Embryonic facial prominence (tissue), 1 donor: ENCODE data around the gene CDCP1.
A peak's percentile ranks its signal among the peaks of the same experiment; 100 is the strongest.
"Not testable (repeated sequence)": the region's sequence is repeated elsewhere in the genome, so short reads cannot be mapped to it uniquely, and the experiment has no call there.

Experiments
- DNase-seq: peaks from one replicate; pipeline ENCODE4 v3.0.0-alpha.2; 2016; ENCODE audit errors: extremely low spot score

Gene CDCP1

GRCh38 chr3:45173776-45174175, 27.6 kb upstream of the CDCP1 start:
- DNase-seq: no peak

GRCh38 chr3:45171283-45171682, 25.1 kb upstream of the CDCP1 start:
- DNase-seq: no peak

GRCh38 chr3:45170096-45170495, 23.9 kb upstream of the CDCP1 start:
- no peak for DNase-seq

- DNase-seq: no peak
These were observed 23.1 kb upstream of the CDCP1 start for GRCh38 chr3:45169125-45169904.

GRCh38 chr3:45168451-45168850, 22.3 kb upstream of the CDCP1 start:
- no peak for DNase-seq

- DNase-seq: peak; percentile 63
These were observed 21.1 kb upstream of the CDCP1 start for GRCh38 chr3:45167011-45167911.

GRCh38 chr3:45166321-45166879, 20.2 kb upstream of the CDCP1 start:
- DNase-seq: no peak

GRCh38 chr3:45165497-45166283, 19.5 kb upstream of the CDCP1 start:
- DNase-seq: no peak

DNA sequence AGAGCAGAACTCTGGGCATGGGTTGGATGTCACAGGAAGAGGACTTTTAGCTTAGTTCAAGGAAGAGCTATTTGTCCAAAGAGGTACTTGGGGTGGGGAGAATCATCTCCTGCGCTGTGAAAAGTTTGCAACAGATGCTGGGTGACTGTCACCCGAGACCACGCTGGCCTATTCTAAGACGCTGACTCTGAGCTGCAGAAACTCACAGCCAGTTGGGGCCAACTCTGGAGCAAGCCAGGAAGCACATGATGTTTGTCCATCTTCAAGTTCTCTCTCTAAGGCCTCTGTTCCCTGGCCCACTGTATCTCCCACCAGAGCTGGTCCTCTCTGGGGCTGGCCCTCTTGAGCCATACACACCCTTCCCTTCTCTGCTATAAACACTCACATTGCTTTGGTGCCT, 17.9 kb upstream of the CDCP1 start:
- no peak for DNase-seq

GRCh38 chr3:45163481-45163880, 17.3 kb upstream of the CDCP1 start:
- no peak for DNase-seq

DNA sequence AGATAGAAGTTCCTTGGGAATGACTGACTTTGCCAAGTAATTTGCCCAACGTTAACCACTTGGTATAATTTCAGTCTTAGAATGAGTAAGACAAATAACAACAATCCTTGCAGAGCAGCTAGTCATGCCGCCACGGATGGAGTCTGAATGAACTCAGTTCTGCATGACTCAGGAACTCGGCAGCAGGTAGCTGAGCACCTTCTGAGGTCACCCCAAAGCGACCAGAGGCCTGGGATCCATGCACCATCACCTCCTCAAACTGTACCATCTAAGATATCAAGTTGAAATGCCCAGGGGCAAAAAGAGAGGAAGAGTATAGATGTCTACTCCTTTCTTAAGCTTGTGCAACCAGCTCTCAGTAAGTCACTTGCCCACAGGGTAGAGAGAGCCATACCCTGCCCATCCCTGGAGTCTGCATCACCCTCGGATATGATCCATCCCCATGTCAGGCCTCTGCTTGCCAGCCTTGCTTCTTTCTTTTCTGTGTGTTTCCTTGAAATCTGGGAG, 8.5 kb upstream of the CDCP1 start:
- no peak for DNase-seq

DNA sequence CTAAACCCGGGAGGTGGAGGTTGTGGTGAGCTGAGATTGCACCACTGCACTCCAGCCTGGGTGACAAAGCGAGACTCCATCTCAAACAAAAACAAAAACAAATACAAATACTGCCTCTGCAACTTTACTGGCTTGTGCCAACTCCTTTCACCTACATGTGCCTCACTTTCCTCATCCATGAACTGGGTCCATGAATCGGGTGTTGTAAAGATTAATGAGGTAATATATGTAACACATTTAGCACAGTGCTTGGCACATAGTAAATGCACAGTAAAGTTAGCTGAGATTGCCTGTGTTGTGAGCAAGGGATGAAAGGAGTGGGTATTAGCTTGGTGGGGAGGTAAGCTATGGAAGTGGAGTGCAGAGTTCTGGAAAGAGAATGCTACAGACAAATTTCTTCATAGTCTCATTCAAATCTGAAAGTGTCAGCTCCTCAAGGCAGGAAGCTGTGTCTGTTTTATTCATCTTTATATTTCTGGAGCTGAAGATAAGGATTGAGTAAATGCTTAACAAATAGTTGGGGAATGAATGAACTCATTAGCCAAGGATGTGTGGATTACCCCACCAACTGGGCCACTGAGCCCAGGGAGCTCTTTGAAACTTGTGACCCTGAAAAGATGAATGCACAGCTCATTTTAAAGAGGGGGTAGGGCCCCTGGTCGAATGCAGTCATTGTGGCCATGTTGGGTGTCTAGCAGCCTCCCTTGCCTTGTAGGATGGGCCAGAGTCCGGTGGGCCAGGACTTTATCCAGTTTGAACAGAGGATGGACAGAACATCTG, 7.7 kb upstream of the CDCP1 start:
- DNase-seq: no peak

DNA sequence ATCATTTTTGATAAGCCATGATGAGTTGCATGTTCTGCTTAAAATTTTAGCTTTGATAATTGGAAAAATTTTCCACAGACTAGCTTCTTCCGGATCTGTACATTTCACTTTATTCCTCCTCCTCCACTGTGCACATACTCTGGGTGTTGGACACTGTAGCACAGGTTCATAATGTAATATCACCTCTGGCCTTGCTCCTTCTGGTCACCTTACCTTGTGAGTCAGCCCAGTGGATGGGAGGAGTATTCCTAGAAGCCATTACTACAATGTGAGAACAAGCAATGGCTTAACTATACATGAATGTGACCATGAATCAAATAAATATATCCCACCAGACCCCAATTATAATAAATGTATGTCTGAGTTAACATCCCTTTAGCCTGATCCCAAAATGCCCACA, 6.1 kb upstream of the CDCP1 start:
- DNase-seq: no peak

DNA sequence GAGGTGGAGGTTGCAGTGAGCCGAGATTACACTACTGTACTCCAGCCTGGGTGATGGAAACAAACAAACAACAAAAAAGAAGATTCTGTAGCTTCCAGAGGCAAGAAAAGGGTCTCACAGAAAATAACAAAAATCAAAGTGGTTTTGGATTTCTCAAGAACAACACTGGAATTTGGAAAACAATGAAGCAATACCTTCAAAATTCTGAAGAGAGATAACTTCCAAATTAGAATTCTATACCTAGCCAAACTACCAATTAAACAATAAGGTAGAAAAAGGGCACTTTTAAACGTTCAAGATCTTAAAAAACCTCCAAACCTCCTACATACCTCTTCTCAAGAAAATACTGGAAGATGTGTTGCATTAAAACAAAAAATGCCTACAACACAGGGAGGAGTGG, 4.9 kb upstream of the CDCP1 start:
- DNase-seq: no peak

GRCh38 chr3:45148921-45149320, 2.7 kb upstream of the CDCP1 start:
- DNase-seq: no peak

DNA sequence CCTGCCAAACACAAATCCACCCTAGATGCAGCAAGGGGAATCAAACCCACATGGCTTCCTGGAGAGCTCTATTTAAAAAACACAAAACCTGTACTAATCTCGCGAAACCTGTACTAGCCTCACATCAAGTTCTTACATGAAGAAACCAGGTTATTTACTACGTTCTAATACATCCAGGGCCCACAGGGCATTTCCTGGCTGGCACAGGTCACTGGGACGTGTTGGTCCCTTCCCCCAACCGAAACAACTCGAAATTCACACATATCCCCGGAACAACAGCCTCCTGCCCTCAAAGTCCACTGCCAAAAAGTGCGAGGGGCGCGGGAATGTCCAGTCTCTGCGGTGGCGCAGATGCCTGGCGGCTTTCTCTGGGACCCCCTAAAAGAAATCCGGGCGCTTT, 955 bp downstream of the CDCP1 start:
- DNase-seq: no peak

DNA sequence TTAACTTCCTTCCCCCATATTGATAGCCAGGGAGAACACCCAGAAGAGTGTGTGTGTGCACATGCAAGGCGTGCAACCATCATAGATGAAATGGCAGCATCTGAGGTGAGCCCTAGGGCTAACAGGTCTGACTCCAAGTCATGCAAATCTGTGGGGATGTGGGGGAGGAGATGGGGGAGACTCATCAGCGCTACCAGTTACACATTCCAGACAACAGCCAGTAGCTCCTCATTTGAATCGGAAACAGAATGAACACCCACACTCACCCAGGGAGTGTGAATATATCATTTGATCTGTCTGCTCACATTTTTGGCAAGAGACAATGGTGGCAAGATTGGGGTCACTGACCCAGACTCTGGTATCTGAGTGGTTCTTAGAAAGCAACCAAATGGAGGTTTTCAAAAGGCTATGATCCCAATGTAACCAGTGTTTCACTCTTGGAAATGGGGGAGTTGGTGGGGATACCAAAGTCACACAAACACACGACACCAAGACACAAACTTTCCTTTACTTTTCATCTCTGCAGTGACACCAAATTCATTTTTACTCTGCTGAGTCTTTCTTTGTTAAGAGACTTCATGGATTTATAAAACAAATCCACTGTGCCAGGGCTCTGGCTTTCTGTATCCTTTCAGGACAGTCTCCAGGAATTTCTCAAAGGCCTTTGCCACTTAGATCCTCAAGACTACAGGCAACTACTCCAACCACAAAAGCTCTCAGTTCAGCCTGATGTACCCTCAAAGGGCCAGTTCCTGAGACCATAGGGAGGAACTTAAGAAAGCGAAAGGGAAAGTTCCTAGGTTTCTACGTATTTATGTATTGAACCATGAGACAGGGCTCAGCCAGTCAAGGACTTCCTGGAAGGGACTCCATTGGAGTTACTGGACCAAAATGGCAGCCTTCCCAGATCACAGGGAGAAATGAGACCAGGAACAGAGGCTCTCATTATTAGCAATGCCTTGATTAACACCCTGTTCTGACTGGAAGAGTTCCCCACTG, 2.2 kb downstream of the CDCP1 start:
- no peak for DNase-seq

DNA sequence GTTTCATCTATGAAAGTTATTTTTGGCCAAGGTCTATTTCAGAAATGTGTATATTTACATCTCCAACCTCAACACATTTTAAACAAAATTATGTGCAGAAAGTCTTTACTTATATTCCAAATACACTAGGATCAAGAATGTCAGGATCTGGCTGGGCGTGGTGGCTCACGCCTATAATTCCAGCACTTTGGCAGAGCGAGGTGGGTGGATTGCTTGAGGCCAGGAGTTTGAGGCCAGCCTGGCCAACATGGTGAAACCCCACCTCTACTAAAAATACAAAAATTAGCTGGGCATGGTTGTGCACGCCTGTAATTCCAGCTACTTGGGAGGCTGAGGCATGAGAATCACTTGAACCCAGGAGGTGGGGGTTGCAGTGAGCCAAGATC, 5.4 kb downstream of the CDCP1 start:
- not testable (repeated sequence) for DNase-seq

GRCh38 chr3:45140141-45140769, 5.9 kb downstream of the CDCP1 start:
- DNase-seq: no peak
